Measurements from ENCODE around the gene PRTN3. TPM values are rescaled to one million over a fixed set of nuclear protein-coding genes. Genes with fewer than 3 reads are reported as not detected.
"Not testable (repeated sequence)": the region's sequence is repeated elsewhere in the genome, so short reads cannot be mapped to it uniquely, and the experiment has no call there.

Gene PRTN3
- total RNA-seq, 4 donors from 2014 or later: not detected

DNA sequence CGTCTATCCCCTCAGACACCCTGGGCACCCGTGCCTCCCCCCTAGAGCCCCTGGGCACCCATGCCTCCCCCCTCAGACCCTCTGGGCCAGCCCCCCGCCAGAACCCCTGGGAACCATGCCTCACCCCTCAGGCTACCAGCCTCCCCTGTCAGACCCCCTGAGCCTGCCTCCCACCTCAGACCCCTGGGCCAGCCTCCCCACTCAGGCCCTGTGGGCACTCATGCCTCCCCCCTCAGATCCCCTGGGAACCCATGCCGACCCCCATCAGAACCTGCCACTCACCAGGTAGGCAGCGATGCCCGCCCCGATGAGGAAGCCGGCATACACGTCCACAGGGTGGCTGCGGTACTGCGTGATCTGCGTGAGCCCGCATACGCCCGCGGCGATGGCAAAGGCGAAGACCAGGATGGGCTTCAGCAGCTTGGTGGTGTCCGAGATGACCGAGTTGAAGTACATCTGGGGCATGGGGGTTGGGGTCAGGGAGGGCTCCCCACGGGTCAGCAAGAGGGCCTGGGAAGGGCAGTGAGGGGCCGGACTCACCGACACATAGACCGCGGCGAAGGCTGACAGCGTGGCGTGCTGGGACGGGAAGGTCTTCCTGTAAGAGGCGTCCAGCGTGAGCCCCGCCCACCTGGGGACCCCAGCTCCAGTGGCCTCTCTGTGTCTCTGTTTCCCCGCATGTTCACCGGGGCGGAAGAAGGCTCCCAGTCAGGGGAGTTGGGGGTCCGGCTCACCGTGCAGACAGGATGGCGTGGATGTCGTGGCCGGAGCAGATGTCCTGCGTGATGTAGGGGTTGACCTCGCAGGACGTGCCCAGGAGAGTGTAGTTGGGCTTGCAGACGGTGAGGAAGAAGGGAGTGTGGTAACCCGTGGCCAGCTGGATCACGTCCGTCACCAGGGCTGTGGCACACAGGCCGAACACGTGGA lies 26.4 kb upstream of the PRTN3 start:
- no peak for TF ChIP-seq POLR2A (IDR thresholded peaks at IDR 0.05)
- TF ChIP-seq, protein P1, sequence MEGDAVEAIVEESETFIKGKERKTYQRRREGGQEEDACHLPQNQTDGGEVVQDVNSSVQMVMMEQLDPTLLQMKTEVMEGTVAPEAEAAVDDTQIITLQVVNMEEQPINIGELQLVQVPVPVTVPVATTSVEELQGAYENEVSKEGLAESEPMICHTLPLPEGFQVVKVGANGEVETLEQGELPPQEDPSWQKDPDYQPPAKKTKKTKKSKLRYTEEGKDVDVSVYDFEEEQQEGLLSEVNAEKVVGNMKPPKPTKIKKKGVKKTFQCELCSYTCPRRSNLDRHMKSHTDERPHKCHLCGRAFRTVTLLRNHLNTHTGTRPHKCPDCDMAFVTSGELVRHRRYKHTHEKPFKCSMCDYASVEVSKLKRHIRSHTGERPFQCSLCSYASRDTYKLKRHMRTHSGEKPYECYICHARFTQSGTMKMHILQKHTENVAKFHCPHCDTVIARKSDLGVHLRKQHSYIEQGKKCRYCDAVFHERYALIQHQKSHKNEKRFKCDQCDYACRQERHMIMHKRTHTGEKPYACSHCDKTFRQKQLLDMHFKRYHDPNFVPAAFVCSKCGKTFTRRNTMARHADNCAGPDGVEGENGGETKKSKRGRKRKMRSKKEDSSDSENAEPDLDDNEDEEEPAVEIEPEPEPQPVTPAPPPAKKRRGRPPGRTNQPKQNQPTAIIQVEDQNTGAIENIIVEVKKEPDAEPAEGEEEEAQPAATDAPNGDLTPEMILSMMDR (IDR thresholded peaks at IDR 0.05): no peak
- 90 to 94% methylated on average over 40 to 46 of the region's 49 CpGs for WGBS, 2 donors
- no peak for DNase-seq

DNA sequence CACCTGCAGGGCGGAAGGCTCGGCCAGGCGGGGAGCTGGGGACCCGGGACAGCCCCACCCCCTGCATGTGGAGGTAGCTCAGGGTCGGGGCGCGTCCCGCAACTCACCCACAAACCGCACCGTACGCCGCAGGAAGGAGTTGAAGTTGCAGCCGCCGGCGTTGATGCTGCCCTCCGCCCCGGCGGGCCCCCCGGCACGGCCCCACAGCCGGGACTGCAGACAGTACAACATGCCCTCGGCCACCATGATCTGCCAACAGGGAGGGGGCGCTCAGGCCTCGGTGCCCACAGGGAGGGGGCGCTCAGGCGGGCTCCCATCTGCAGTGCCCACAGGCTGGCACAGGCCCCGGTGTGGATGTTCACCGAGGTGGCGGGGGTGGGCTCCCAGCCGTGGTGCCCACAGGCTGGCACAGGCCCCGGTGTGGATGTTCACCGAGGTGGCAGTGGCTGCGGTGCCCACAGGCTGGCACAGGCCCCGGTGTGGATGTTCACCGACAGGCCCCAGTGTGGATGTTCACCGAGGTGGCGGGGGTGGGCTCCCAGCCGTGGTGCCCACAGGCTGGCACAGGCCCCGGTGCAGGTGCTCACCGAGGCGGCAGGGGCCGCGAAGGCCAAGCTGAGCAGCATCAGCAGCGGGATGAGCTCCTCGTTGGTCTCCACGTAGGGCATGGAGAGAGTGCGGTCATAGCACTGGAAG lies 25.6 kb upstream of the PRTN3 start:
- Histone ChIP-seq H3K27ac (no peak overlapping the region), H3K4me1 (no peaks in the 10 kb centered on the region), H3K9me3 (no peaks in the 10 kb centered on the region), H3K4me3 (replicated peaks in 1 of 3) (no peak overlapping the region), H3K36me3 (peaks cover 25 to 26% of the 10 kb centered on the region in 2 donors), H3K27me3 (no peaks in the 10 kb centered on the region)
- TF ChIP-seq POLR2A (IDR thresholded peaks at IDR 0.05): no peak
- TF ChIP-seq, protein P1 (IDR thresholded peaks at IDR 0.05): no peak
- 90 to 93% methylated on average over 10 to 11 of the region's 47 CpGs for WGBS, 2 donors
- intact Hi-C loops (cut with DNase I): no loop called here
- no peak for DNase-seq

More for the DNA sequence above, 26.4 kb upstream of the PRTN3 start:
- peaks cover 33 to 34% of the 10 kb centered on the region in 2 donors for H3K36me3 ChIP-seq
- H3K27ac ChIP-seq: no peak overlapping the region
- no peaks in the 10 kb centered on the region for H3K9me3 ChIP-seq
- no peaks in the 10 kb centered on the region for H3K4me1 ChIP-seq
- no peaks in the 10 kb centered on the region for H3K27me3 ChIP-seq
- H3K4me3 ChIP-seq (replicated peaks in 1 of 3): no peak overlapping the region
- intact Hi-C loops (cut with DNase I): no loop called here

DNA sequence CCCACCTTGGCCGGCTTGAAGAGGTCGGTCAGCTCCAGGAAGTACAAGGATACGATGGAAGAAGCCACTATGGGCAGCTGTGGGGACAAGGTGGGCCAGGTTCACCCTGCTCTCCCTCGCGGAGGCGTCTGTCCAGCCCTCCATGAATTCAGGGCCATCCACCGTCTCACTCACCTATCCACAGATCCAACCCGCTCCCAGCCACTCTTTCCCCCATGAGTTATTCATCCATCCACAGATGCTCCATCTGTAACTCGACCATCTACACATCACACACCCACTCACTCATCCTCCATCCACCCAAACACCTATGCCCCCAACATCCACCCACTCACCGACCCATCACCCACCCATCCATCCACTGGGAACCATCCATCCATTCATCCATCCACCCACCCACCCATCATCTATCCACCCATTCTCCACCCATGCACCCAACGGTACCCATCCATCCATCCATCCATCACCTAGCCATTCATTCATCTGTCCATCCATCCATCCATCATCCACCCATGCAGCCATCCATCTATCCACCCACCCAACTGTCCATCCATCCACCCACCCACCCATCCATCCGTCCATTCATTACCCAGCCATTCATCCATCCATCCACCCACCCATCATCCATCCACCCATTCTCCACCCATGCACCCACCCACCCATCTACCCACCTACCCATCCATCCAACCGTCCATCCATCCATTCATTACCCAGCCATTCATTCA lies 24.9 kb upstream of the PRTN3 start:
- TF ChIP-seq, protein P1 (IDR thresholded peaks at IDR 0.05): no peak
- no peak for TF ChIP-seq POLR2A (IDR thresholded peaks at IDR 0.05)
- Histone ChIP-seq H3K27me3 (no peaks in the 10 kb centered on the region), H3K9me3 (no peaks in the 10 kb centered on the region), H3K4me1 (no peaks in the 10 kb centered on the region), H3K4me3 (replicated peaks in 1 of 3) (no peak overlapping the region), H3K27ac (no peak overlapping the region), H3K36me3 (peaks cover 18 to 19% of the 10 kb centered on the region in 2 donors)
- intact Hi-C loops (cut with DNase I): no loop called here
- DNase-seq: no peak
- WGBS, 2 donors: 95 to 97% methylated on average over 12 to 13 of the region's 13 CpGs

DNA sequence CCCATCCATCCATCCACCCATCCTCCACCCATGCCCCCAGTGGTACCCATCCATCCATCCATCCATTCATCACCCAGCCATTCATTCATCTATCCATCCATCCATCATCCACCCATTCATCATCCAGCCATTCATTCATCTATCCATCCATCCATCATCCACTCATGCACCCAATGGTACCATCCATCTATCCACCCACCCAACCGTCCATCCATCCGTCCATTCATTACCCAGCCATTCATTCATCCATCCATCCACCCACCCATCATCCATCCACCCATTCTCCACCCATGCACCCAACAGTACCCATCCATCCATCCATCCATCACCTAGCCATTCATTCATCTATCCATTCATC lies 24.3 kb upstream of the PRTN3 start:
- intact Hi-C loops (cut with DNase I): no loop called here
- WGBS, 2 donors: 92 to 95% methylated on average over 2 of the region's 2 CpGs
- DNase-seq: no peak

DNA sequence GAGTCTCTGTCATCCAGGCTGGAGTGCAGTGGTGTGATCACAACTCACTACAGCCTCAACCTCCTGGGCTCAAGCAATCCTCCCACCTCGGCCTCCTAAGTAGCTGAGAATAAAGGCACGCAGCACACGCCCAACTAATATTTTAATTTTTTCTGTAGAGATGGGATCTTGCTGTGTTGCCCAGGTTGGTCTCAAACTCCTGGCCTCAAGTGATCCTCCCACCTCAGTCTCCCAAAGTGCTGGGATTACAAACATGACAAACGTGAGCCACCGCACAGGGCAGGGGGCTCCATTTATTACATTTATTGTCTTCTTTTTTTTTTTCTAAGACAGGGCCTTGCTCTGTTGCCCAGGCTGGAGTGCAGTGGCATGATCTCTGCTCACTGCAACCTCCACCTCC lies 20.6 kb upstream of the PRTN3 start:
- H3K27ac ChIP-seq; intact Hi-C loops (cut with DNase I); DNase-seq; H3K27me3 ChIP-seq; H3K4me3 ChIP-seq (replicated peaks in 1 of 3); H3K36me3 ChIP-seq; H3K9me3 ChIP-seq: not testable (repeated sequence)
- WGBS, 2 donors: 94 to 95% methylated on average over 5 of the region's 5 CpGs
- peaks cover 0 to 13% of the 10 kb centered on the region in 2 donors for H3K4me1 ChIP-seq

More for the DNA sequence above, 24.3 kb upstream of the PRTN3 start:
- H3K4me1 ChIP-seq: peaks cover 0 to 3% of the 10 kb centered on the region in 2 donors
- no peaks in the 10 kb centered on the region for H3K9me3 ChIP-seq
- H3K27ac ChIP-seq: no peak overlapping the region
- TF ChIP-seq, protein P1 (IDR thresholded peaks at IDR 0.05): no peak
- no peak for TF ChIP-seq POLR2A (IDR thresholded peaks at IDR 0.05)
- H3K4me3 ChIP-seq (replicated peaks in 1 of 3): no peak overlapping the region
- no peaks in the 10 kb centered on the region for H3K27me3 ChIP-seq
- H3K36me3 ChIP-seq: peaks cover 12 to 14% of the 10 kb centered on the region in 2 donors
